Memory B cell (primary cell): Measurements from ENCODE around the gene GPM6B.

ENCODE experiments used
- ATAC-seq: fragments of 150-1000 bp; cut with Tn5 transposase; 2 replicates; pipeline ENCODE4 v1.10.0; 2021; ENCODE audit warnings: low read depth, mild to moderate bottlenecking, moderate library complexity
- DNase-seq, 2 donors: peaks; one replicate each; pipeline ENCODE4 v3.0.0; 2022; ENCODE audit warnings: low spot score in 2 of 2
- H3K27ac Mint-ChIP-seq: one replicate; pipeline ENCODE4 v1.8.0; 2022; ENCODE audit warnings: mild to moderate bottlenecking, moderate library complexity, mixed read lengths
- H3K27me3 Mint-ChIP-seq: one replicate; pipeline ENCODE4 v1.8.0; 2022; ENCODE audit warnings: mixed read lengths
- H3K36me3 Mint-ChIP-seq: one replicate; pipeline ENCODE4 v1.8.0; 2022; ENCODE audit warnings: mild to moderate bottlenecking, mixed read lengths
- H3K4me1 Mint-ChIP-seq: one replicate; pipeline ENCODE4 v1.8.0; 2022; ENCODE audit warnings: mixed read lengths
- H3K4me3 Mint-ChIP-seq: one replicate; pipeline ENCODE4 v1.8.0; 2022; ENCODE audit warnings: mild to moderate bottlenecking, moderate library complexity, mixed read lengths
- H3K9me3 Mint-ChIP-seq: one replicate; pipeline ENCODE4 v1.8.0; 2022; ENCODE audit warnings: mixed read lengths

Gene GPM6B

GRCh38 chrX:13816643-13817627 lies at the start of gene GPM6B:
GPM6B (minus strand) TSS chrX:13817093; CDS start chrX:13816904, 189 bp downstream.
- H3K36me3 Mint-ChIP-seq = no peaks in the 10 kb centered on the region
- peaks cover 10% of the 10 kb centered on the region for H3K27me3 Mint-ChIP-seq
- H3K9me3 Mint-ChIP-seq = no peaks in the 10 kb centered on the region
- DNase-seq (no peak), ATAC-seq (no peak)
- H3K4me1 Mint-ChIP-seq = no peaks in the 10 kb centered on the region
- H3K27ac Mint-ChIP-seq = no peak within 1 kb of the TSS
- no peak within 1 kb of the TSS for H3K4me3 Mint-ChIP-seq

GRCh38 chrX:13864264-13864663 lies 47.4 kb upstream of the GPM6B start:
- peaks cover 5% of the 10 kb centered on the region for H3K27me3 Mint-ChIP-seq
- no peaks in the 10 kb centered on the region for H3K9me3 Mint-ChIP-seq
- ATAC-seq = no peak
- H3K36me3 Mint-ChIP-seq = no peaks in the 10 kb centered on the region
- H3K27ac Mint-ChIP-seq = no peak overlapping the region
- DNase-seq = no peak
- H3K4me1 Mint-ChIP-seq = peaks cover 5% of the 10 kb centered on the region
- no peak overlapping the region for H3K4me3 Mint-ChIP-seq

GRCh38 chrX:13863324-13863723 lies 46.4 kb upstream of the GPM6B start:
- H3K4me3 Mint-ChIP-seq = no peak overlapping the region
- H3K4me1 Mint-ChIP-seq = peaks cover 5% of the 10 kb centered on the region
- H3K27me3 Mint-ChIP-seq = peaks cover 7% of the 10 kb centered on the region
- ATAC-seq (no peak), DNase-seq (no peak)
- H3K36me3 Mint-ChIP-seq = no peaks in the 10 kb centered on the region
- no peak overlapping the region for H3K27ac Mint-ChIP-seq
- H3K9me3 Mint-ChIP-seq = no peaks in the 10 kb centered on the region

GRCh38 chrX:13859724-13860123 lies 42.8 kb upstream of the GPM6B start:
- Mint-ChIP-seq H3K4me3 (no peak overlapping the region), H3K27ac (no peak overlapping the region), H3K4me1 (no peaks in the 10 kb centered on the region), H3K9me3 (no peaks in the 10 kb centered on the region), H3K27me3 (peaks cover 7% of the 10 kb centered on the region), H3K36me3 (no peaks in the 10 kb centered on the region)
- ATAC-seq (no peak), DNase-seq (no peak)

GRCh38 chrX:13857804-13858203 lies 40.9 kb upstream of the GPM6B start:
- DNase-seq (no peak), ATAC-seq (no peak)
- Mint-ChIP-seq H3K4me1 (no peaks in the 10 kb centered on the region), H3K9me3 (no peaks in the 10 kb centered on the region), H3K27me3 (peaks cover 7% of the 10 kb centered on the region), H3K27ac (no peak overlapping the region), H3K36me3 (no peaks in the 10 kb centered on the region), H3K4me3 (no peak overlapping the region)

- no peaks in the 10 kb centered on the region for H3K36me3 Mint-ChIP-seq
- no peak overlapping the region for H3K27ac Mint-ChIP-seq
- ATAC-seq (no peak), DNase-seq (no peak)
- peaks cover 7% of the 10 kb centered on the region for H3K27me3 Mint-ChIP-seq
- no peak overlapping the region for H3K4me3 Mint-ChIP-seq
- peaks cover 2% of the 10 kb centered on the region for H3K4me1 Mint-ChIP-seq
- no peaks in the 10 kb centered on the region for H3K9me3 Mint-ChIP-seq
These were observed 39.0 kb upstream of the GPM6B start for GRCh38 chrX:13855689-13856450.

GRCh38 chrX:13854003-13854402 lies 37.1 kb upstream of the GPM6B start:
- Mint-ChIP-seq H3K4me1 (peaks cover 2% of the 10 kb centered on the region), H3K36me3 (no peaks in the 10 kb centered on the region), H3K9me3 (no peaks in the 10 kb centered on the region), H3K27ac (no peak overlapping the region), H3K27me3 (peaks cover 4% of the 10 kb centered on the region), H3K4me3 (no peak overlapping the region)
- DNase-seq = no peak
- no peak for ATAC-seq

- H3K4me3 Mint-ChIP-seq = no peak overlapping the region
- no peaks in the 10 kb centered on the region for H3K9me3 Mint-ChIP-seq
- peak; percentile 89 for ATAC-seq
- peaks cover 2% of the 10 kb centered on the region for H3K27me3 Mint-ChIP-seq
- no peak overlapping the region for H3K27ac Mint-ChIP-seq
- H3K4me1 Mint-ChIP-seq = peaks cover 2% of the 10 kb centered on the region
- DNase-seq = peak in 1 of 2 donors; percentile 1
- no peaks in the 10 kb centered on the region for H3K36me3 Mint-ChIP-seq
These were observed 35.3 kb upstream of the GPM6B start for GRCh38 chrX:13852001-13852695.

- no peaks in the 10 kb centered on the region for H3K27me3 Mint-ChIP-seq
- ATAC-seq (no peak), DNase-seq (no peak)
- H3K9me3 Mint-ChIP-seq = no peaks in the 10 kb centered on the region
- H3K36me3 Mint-ChIP-seq = no peaks in the 10 kb centered on the region
- no peak overlapping the region for H3K4me3 Mint-ChIP-seq
- H3K27ac Mint-ChIP-seq = no peak overlapping the region
- H3K4me1 Mint-ChIP-seq = no peaks in the 10 kb centered on the region
These were observed 29.0 kb upstream of the GPM6B start for GRCh38 chrX:13845721-13846378.

GRCh38 chrX:13843150-13843721 lies 26.3 kb upstream of the GPM6B start:
- no peaks in the 10 kb centered on the region for H3K27me3 Mint-ChIP-seq
- H3K4me1 Mint-ChIP-seq = no peaks in the 10 kb centered on the region
- no peak for DNase-seq
- H3K27ac Mint-ChIP-seq = no peak overlapping the region
- no peaks in the 10 kb centered on the region for H3K9me3 Mint-ChIP-seq
- no peak for ATAC-seq
- no peaks in the 10 kb centered on the region for H3K36me3 Mint-ChIP-seq
- no peak overlapping the region for H3K4me3 Mint-ChIP-seq

- Mint-ChIP-seq H3K4me1 (no peaks in the 10 kb centered on the region), H3K27ac (no peak overlapping the region), H3K4me3 (no peak overlapping the region), H3K36me3 (no peaks in the 10 kb centered on the region), H3K27me3 (no peaks in the 10 kb centered on the region), H3K9me3 (no peaks in the 10 kb centered on the region)
- no peak for DNase-seq
- ATAC-seq = no peak
These were observed 23.2 kb upstream of the GPM6B start for GRCh38 chrX:13840121-13840520.

GRCh38 chrX:13837290-13837745 lies 20.4 kb upstream of the GPM6B start:
- Mint-ChIP-seq H3K27ac (no peak overlapping the region), H3K4me1 (no peaks in the 10 kb centered on the region), H3K36me3 (no peaks in the 10 kb centered on the region), H3K4me3 (no peak overlapping the region), H3K9me3 (no peaks in the 10 kb centered on the region), H3K27me3 (no peaks in the 10 kb centered on the region)
- no peak for ATAC-seq
- no peak for DNase-seq

- DNase-seq (no peak), ATAC-seq (no peak)
- Mint-ChIP-seq H3K27ac (no peak overlapping the region), H3K9me3 (no peaks in the 10 kb centered on the region), H3K4me1 (no peaks in the 10 kb centered on the region), H3K27me3 (no peaks in the 10 kb centered on the region), H3K36me3 (no peaks in the 10 kb centered on the region), H3K4me3 (no peak overlapping the region)
These were observed 19.7 kb upstream of the GPM6B start for GRCh38 chrX:13836575-13836974.
